Lung (tissue), 12 donors: Measurements from ENCODE around the gene DHRSX. TPM values are rescaled to one million over a fixed set of nuclear protein-coding genes. Genes with fewer than 3 reads are reported as not detected.

Source experiments
- ATAC-seq: fragments of 200-7000 bp; cut with Tn5 transposase; one replicate; pipeline ENCODE4 v1.9.1; 2020; ENCODE audit warnings: moderate number of reproducible peaks; ENCODE audit not compliant: insufficient read depth, low FRiP score
- DNase-seq, 3 donors: peaks; one replicate each; pipeline ENCODE4 v3.0.0-alpha.2; 2013 to 2017
- H3K27ac ChIP-seq, 2 donors: one replicate each; pipeline ENCODE4 v1.5.1; 2013; ENCODE audit warnings: mild to moderate bottlenecking in 2 of 2, moderate library complexity in 2 of 2, control low read depth in 1 of 2, inconsistent platforms in 1 of 2, low read depth in 1 of 2, low read length in 1 of 2
- H3K27me3 ChIP-seq, 3 donors: one replicate each; pipeline ENCODE4 v1.5.1; 2013; ENCODE audit warnings: low read length in 2 of 3; ENCODE audit not compliant: control insufficient read depth in 3 of 3, insufficient read depth in 3 of 3
- H3K36me3 ChIP-seq, 4 donors: one replicate each; pipeline ENCODE4 v1.5.1; 2013; ENCODE audit warnings: low read length in 4 of 4, mild to moderate bottlenecking in 1 of 4, moderate library complexity in 1 of 4; ENCODE audit not compliant: control insufficient read depth in 4 of 4, insufficient read depth in 4 of 4
- H3K4me1 ChIP-seq, 5 donors: one replicate each; pipeline ENCODE4 v1.5.1; 2013; ENCODE audit warnings: low read length in 5 of 5, mild to moderate bottlenecking in 2 of 5, moderate library complexity in 1 of 5; ENCODE audit not compliant: control insufficient read depth in 5 of 5, insufficient read depth in 5 of 5
- H3K4me3 ChIP-seq: one replicate; pipeline ENCODE4 v1.5.1; 2013; ENCODE audit warnings: mild to moderate bottlenecking, control low read depth, moderate library complexity
- H3K9ac ChIP-seq, 2 donors: one replicate each; pipeline ENCODE4 v1.5.1; 2013; ENCODE audit warnings: low read length in 2 of 2, control low read depth in 1 of 2; ENCODE audit not compliant: insufficient read depth in 1 of 2
- H3K9me3 ChIP-seq, 4 donors: one replicate each; pipeline ENCODE4 v1.5.1; 2013; ENCODE audit warnings: low read length in 3 of 4, mild to moderate bottlenecking in 1 of 4, moderate library complexity in 1 of 4; ENCODE audit not compliant: control insufficient read depth in 4 of 4, insufficient read depth in 3 of 4
- WGBS, 2 donors: extraction: QIAGEN DNeasy Blood & Tissue Kit; methylation state at CpG; one replicate each; pipeline ENCODE4 v1.1.7; 2013; 5-methylcytosine and 5-hydroxymethylcytosine counted together
- polyA plus RNA-seq, 2 donors: library from polyadenylated mRNA; stranded (reverse); fragments of 200-250 nt; gene quantifications; one replicate each; pipeline ENCODE4 v1.2.1, GENCODE V29; 2013
- total RNA-seq, 2 donors: library from RNA; depleted of rRNA in 1 of 2; stranded (reverse); fragments of >200 nt in 1 of 2; gene quantifications; one replicate each; pipeline ENCODE4 v1.2.1, GENCODE V29; 2014 to 2021
- TF ChIP-seq, protein P1 (sequence below): IDR thresholded peaks from 2 replicates; pipeline ENCODE4 v1.5.1; 2012; ENCODE audit warnings: mild to moderate bottlenecking; ENCODE audit errors: control extremely low read depth, extremely low read depth
- donor health status: control.
- donor health status: control.
- donor health status: Bipolar disorder and iron deficiency.
- donor health status: healthy.
- donor health status: DM: yes; HTN: yes; CAD: no.

Gene DHRSX
- total and polyA plus RNA-seq, 4 donors, result 7.0 to 26.3 (median 18.9) TPM

DNA sequence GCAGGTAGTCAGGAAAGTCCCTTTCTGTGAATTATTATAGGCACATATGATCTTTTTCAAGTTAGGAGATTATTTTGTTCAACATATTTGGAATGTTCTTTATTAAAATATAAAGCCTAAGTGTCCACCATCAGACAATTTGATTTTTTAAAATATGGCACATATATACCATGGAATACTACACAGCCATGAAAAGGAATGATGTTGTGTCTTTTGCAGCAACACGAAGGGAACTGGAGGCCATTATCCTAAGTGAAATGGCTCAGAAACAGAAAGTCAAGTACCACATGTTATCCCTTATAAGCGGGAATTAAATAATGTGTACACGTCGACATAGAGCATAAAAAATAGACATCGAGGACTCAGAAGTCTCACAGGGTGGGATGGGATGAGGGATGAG, 73.0 kb downstream of the DHRSX start:
- no peak for ATAC-seq
- no peak for DNase-seq
- TF ChIP-seq, protein P1, sequence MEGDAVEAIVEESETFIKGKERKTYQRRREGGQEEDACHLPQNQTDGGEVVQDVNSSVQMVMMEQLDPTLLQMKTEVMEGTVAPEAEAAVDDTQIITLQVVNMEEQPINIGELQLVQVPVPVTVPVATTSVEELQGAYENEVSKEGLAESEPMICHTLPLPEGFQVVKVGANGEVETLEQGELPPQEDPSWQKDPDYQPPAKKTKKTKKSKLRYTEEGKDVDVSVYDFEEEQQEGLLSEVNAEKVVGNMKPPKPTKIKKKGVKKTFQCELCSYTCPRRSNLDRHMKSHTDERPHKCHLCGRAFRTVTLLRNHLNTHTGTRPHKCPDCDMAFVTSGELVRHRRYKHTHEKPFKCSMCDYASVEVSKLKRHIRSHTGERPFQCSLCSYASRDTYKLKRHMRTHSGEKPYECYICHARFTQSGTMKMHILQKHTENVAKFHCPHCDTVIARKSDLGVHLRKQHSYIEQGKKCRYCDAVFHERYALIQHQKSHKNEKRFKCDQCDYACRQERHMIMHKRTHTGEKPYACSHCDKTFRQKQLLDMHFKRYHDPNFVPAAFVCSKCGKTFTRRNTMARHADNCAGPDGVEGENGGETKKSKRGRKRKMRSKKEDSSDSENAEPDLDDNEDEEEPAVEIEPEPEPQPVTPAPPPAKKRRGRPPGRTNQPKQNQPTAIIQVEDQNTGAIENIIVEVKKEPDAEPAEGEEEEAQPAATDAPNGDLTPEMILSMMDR, result no peak
- H3K4me1 ChIP-seq, result no peaks in the 10 kb centered on the region
- no peaks in the 10 kb centered on the region for H3K27me3 ChIP-seq
- WGBS, 2 donors, result 97 to 99% methylated on average over 5 of the region's 5 CpGs
- peaks cover 0 to 3% (median 0%) of the 10 kb centered on the region in 4 donors for H3K9me3 ChIP-seq
- H3K36me3 ChIP-seq, result peaks cover 3 to 8% (median 5%) of the 10 kb centered on the region in 4 donors
- H3K9ac ChIP-seq, result no peak overlapping the region
- H3K4me3 ChIP-seq, result no peak overlapping the region
- no peak overlapping the region for H3K27ac ChIP-seq

DNA sequence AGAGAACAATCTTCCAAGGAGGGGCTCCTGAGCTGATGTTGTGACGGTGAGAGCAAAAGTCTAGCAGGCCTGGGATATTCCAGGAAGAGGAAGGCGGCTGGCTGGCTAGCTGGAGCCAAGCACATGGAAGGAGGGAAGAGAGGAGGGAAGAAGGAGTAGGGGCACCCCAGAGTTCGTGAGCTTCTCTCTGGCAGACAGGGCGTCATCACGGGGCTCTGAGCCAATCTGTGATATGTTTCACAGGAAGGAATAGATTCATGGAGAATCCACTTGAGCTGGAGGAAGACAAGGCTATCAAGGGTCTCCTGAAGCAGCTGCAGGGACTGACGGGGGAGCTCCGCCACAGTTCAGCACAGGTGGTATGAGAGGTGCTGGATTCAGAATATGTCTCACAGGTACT, 73.6 kb downstream of the DHRSX start:
- no peak for ATAC-seq
- peaks cover 3 to 8% (median 5%) of the 10 kb centered on the region in 4 donors for H3K36me3 ChIP-seq
- TF ChIP-seq, protein P1, result no peak
- peak in 1 of 3 donors; percentile 6 for DNase-seq
- no peak overlapping the region for H3K27ac ChIP-seq
- no peaks in the 10 kb centered on the region for H3K4me1 ChIP-seq
- 81 to 90% methylated on average over 7 of the region's 7 CpGs for WGBS, 2 donors
- no peak overlapping the region for H3K9ac ChIP-seq
- H3K4me3 ChIP-seq, result no peak overlapping the region
- H3K9me3 ChIP-seq, result peaks cover 0 to 3% (median 0%) of the 10 kb centered on the region in 4 donors
- H3K27me3 ChIP-seq, result no peaks in the 10 kb centered on the region

DNA sequence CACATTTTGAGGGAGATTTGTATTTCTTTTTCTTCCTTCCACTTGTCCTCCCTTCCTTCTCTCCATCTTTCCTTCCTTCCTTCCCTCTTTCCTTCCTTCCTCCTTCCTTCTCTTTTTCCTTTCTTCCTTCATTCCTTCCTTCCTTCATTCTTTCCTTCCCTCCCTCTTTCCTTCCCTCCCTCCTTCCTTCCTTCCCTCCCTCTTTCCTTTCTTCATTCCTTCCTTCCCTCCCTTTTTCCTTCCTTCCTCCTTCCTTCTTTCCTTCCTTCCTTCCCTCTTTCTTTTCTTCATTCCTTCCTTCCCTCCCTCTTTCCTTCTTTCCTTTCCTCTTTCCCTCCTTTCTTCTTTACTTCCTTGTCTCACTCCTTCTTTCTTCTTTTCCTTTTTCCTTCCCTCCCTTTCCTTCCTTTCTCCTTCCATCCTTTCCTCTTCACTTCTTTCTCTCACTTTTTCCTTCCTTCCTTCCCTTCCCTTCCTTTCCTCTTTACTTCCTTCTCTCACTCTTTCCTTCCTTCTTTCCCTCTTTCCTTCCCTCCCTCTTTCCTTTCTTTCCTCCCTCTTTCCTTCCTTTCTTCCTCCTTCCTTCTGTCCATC, 74.4 kb downstream of the DHRSX start:
- Histone ChIP-seq H3K27me3 (no peaks in the 10 kb centered on the region), H3K27ac (no peak overlapping the region), H3K4me1 (no peaks in the 10 kb centered on the region), H3K9ac (no peak overlapping the region), H3K9me3 (peaks cover 0 to 3% (median 0%) of the 10 kb centered on the region in 4 donors), H3K36me3 (peaks cover 1 to 10% (median 5%) of the 10 kb centered on the region in 4 donors), H3K4me3 (no peak overlapping the region)
- DNase-seq (no peak), ATAC-seq (no peak)
- TF ChIP-seq, protein P1, result no peak
